WI38 (cell line): Measurements from ENCODE around the gene PTPRK.

Source experiments
- H3K4me3 ChIP-seq: 2 replicates; pipeline ENCODE4 v1.5.1; 2011; ENCODE audit warnings: low read depth, mild to moderate bottlenecking, control low read depth, low read length
- TF ChIP-seq, protein P1 (sequence below): IDR thresholded peaks from 2 replicates; pipeline ENCODE4 v1.5.1; 2012; ENCODE audit warnings: low read depth, mild to moderate bottlenecking, control low read depth, low read length

Gene PTPRK

DNA sequence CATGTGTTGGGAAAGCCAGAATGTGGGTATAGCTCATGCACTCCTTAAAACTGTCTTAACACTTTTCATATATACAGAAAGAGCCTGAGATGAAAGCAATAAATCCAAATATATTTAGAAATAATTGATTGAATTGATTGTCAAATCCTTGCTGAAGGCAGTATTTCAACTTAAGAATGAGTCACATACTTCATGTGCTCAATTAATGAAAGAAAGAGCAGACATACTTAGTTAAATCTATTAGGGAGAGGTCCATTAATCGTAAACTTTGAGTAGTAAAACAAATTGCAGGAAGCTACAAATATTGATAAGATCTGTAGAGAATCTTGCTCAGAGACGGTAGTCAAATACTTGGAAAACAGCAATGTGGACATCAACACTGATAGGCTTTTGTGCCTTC, 358.0 kb downstream of the PTPRK start:
- TF ChIP-seq, protein P1, sequence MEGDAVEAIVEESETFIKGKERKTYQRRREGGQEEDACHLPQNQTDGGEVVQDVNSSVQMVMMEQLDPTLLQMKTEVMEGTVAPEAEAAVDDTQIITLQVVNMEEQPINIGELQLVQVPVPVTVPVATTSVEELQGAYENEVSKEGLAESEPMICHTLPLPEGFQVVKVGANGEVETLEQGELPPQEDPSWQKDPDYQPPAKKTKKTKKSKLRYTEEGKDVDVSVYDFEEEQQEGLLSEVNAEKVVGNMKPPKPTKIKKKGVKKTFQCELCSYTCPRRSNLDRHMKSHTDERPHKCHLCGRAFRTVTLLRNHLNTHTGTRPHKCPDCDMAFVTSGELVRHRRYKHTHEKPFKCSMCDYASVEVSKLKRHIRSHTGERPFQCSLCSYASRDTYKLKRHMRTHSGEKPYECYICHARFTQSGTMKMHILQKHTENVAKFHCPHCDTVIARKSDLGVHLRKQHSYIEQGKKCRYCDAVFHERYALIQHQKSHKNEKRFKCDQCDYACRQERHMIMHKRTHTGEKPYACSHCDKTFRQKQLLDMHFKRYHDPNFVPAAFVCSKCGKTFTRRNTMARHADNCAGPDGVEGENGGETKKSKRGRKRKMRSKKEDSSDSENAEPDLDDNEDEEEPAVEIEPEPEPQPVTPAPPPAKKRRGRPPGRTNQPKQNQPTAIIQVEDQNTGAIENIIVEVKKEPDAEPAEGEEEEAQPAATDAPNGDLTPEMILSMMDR: no peak
- no peak overlapping the region for H3K4me3 ChIP-seq

DNA sequence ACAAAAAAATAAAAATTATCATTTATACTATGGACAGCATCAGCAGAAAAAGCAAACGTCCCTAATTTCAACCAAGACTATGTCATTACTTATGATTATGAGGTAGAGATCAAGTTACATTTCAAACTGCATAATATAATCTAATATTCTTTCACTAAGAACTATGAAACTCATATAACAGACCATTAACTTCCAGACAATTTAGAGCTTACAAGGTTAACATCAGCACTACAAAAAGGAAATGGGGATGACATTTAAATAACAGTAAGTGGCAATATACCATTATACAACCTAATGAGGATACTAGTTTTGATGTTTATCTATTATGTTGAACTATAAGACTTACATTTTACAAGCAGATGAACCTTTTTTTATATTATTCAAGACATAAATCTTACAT, 358.6 kb downstream of the PTPRK start:
- H3K4me3 ChIP-seq: no peak overlapping the region
- TF ChIP-seq, protein P1: no peak

DNA sequence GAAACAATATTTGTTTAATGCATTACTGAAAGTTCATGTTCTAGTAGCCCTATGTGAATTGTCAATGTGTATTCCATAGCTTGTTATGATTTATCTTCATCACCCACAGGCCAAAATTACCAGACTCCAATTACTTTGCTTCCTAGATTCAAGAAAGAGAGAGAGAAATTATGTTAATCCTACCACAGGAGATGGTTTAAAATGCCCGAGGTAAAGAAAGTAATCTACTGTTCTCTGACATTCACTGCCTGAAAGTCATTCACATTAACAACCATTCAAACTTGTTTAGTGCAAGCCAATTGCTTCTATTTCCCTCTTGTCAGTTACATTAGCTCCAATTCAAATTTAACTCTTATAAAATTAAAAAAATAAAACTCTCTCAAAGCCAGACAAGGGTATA, 359.1 kb downstream of the PTPRK start:
- TF ChIP-seq, protein P1: no peak
- no peak overlapping the region for H3K4me3 ChIP-seq

DNA sequence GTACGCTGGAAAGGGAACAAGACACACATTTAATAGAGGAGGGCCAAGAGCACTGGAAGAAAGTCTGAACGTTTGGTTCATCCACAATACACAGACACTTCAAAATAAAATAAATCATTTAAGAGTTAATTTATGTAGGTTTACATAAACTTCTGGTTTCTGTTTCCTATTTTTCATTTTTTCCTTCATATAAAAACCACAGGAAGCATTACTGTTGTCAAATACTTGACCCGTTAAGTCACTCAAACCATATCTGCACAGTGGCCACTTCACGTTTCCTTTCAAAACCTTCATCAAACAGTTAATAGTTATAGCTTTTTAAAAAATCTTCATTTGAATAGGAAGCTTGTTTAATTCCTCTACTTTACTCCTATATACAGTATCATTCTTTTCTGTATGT, 361.9 kb downstream of the PTPRK start:
- H3K4me3 ChIP-seq: no peak overlapping the region
- TF ChIP-seq, protein P1: no peak

DNA sequence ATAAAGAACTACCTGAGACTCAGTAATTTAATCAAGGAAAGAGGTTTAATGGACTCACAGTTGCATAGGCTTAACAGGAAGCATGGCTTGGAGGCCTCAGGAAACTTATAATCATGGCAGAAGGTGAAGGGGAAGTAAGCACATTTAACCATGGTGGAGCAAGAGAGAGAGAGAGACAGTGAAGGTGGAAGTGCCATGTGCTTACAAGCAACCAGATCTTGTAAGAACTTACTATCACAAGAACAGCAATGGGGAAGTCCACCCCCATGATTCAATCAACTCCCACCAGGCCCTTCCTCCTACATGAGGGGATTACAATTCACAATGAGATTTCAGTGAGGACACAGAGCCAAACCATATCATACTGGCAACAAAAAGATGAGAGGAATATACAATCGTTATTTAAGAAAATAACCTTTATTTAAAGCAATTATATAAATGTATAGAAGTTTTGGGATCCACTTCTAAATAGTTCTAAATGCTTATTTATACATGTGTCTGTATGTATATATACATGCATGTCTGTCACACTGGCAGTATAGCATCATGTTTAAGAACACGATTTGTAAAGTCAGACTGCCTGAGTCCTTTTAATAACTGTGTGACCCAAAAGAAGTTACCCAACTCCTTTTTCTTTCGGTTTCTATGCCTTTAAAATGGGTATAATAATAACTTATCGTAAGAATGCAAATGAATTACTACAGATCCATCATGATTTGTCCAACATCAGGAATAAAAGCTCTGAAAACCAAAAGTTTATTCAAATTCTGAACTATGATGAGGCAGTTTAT, 363.9 kb downstream of the PTPRK start:
- H3K4me3 ChIP-seq: no peak overlapping the region
- TF ChIP-seq, protein P1: no peak

DNA sequence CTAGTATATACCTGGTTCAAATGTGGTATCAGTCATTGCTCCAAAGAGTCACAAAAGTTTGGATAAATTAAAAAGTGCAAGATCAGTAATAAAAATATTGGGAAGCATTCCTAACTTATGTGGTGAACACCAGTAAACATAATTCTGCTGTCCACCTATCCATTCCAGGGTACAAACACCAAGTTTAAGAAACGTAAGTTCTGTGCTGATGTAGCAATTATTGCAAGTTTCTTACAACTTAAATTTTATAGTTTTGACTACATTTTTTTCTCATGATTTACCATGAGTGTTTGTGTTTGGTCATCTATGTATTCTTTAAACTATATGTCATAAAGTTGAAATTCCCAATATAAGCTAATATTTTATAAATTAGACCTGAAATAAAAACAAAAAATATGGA, 364.6 kb downstream of the PTPRK start:
- TF ChIP-seq, protein P1: no peak
- H3K4me3 ChIP-seq: no peak overlapping the region

DNA sequence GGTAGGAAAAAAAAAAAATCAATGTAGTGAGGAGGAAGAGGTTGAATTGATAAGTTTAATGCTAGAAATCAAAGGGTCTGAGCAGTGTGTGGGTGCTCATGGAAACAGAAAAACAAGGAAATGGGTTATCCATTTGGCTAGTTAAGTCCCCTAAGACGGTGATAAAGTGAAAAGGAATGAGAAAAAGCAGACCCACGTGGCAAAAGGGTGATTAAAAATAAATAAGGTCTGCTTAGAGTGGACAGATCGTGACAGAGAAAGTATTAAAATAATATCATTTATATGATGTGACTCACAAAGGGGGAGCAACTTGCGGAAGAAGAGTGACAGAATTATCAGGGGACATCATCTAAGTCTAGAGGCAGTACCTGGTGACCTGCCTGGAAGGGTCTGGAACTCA, 367.8 kb downstream of the PTPRK start:
- no peak overlapping the region for H3K4me3 ChIP-seq
- TF ChIP-seq, protein P1: no peak
